Tibial artery (tissue), 4 donors: ENCODE data around the gene CD244.

Experiments used
- DNase-seq, 2 donors: peaks; one replicate each; pipeline ENCODE4 v3.0.0-alpha.2; 2019
- H3K27ac ChIP-seq, 2 donors: fragments of 200-600 bp; sonication (generic) in 1 of 2; 1 replicate in 1 of 2; 2 replicates in 1 of 2; pipeline ENCODE4 v1.5.1; 2018 to 2019; ENCODE audit warnings: mild to moderate bottlenecking in 1 of 2
- H3K27me3 ChIP-seq, 2 donors: fragments of 200-600 bp; sonication (generic) in 1 of 2; one replicate each; pipeline versions ENCODE4 v1.5.1 to v1.6.0; 2016 to 2019
- H3K36me3 ChIP-seq, 3 donors: fragments of 200-600 bp; sonication (generic) in 2 of 3; one replicate each; pipeline ENCODE4 v1.5.1; 2016 to 2019; ENCODE audit warnings: mild to moderate bottlenecking in 2 of 3
- H3K4me1 ChIP-seq, 4 donors: fragments of 200-600 bp; sonication (generic) in 2 of 4; 1 replicate in 3 of 4; 2 replicates in 1 of 4; pipeline ENCODE4 v1.5.1; 2016 to 2019
- H3K4me3 ChIP-seq, 2 donors: fragments of 200-600 bp; sonication (generic) in 1 of 2; 1 replicate in 1 of 2; 2 replicates in 1 of 2; pipeline ENCODE4 v1.5.1; 2018 to 2019; ENCODE audit warnings: mild to moderate bottlenecking in 2 of 2
- H3K9me3 ChIP-seq, 3 donors: fragments of 200-600 bp; sonication (generic) in 1 of 3; one replicate each; pipeline ENCODE4 v1.5.1; 2016 to 2019
- CTCF ChIP-seq, 2 experiments: fragments of 200-600 bp in 1 of 2; fragments of 450-650 bp in 1 of 2; IDR thresholded peaks; one replicate each; pipeline ENCODE4 v1.5.1; 2017 to 2019; ENCODE audit warnings: antibody characterized with exemption in 2 of 2, mild to moderate bottlenecking in 1 of 2, moderate library complexity in 1 of 2
- intact Hi-C: fragments of 100-400 bp; cut with DNase I; formaldehyde crosslinking; loops from one replicate; pipeline ENCODE4 v1.15.0; 2023; ENCODE audit warnings: low total_unique reads

Gene CD244

GRCh38 chr1:160826546-160826945 is 36.1 kb downstream of the CD244 start:
- H3K36me3 ChIP-seq, result no peaks in the 10 kb centered on the region
- intact Hi-C loops, result no loop called here
- no peaks in the 10 kb centered on the region for H3K27me3 ChIP-seq
- H3K4me3 ChIP-seq, result no peak overlapping the region
- H3K4me1 ChIP-seq, result no peaks in the 10 kb centered on the region
- no peak overlapping the region for H3K27ac ChIP-seq
- DNase-seq, result no peak
- no peak for TF ChIP-seq CTCF (IDR thresholded peaks at IDR 0.05)
- no peaks in the 10 kb centered on the region for H3K9me3 ChIP-seq

- intact Hi-C loops, result no loop called here
- Histone ChIP-seq H3K36me3 (no peaks in the 10 kb centered on the region), H3K9me3 (no peaks in the 10 kb centered on the region), H3K27me3 (peaks cover 0 to 3% of the 10 kb centered on the region in 2 donors), H3K27ac (no peak overlapping the region), H3K4me3 (no peak overlapping the region), H3K4me1 (no peaks in the 10 kb centered on the region)
- DNase-seq, result no peak
- no peak for TF ChIP-seq CTCF (IDR thresholded peaks at IDR 0.05)
Measured at GRCh38 chr1:160823296-160823695, 39.4 kb downstream of the CD244 start.

GRCh38 chr1:160821627-160822026 is 41.1 kb downstream of the CD244 start:
- intact Hi-C loops, result no loop called here
- Histone ChIP-seq H3K4me1 (no peaks in the 10 kb centered on the region), H3K27me3 (peaks cover 0 to 3% of the 10 kb centered on the region in 2 donors), H3K36me3 (no peaks in the 10 kb centered on the region), H3K4me3 (no peak overlapping the region), H3K27ac (no peak overlapping the region), H3K9me3 (no peaks in the 10 kb centered on the region)
- no peak for TF ChIP-seq CTCF (IDR thresholded peaks at IDR 0.05)
- DNase-seq, result no peak

GRCh38 chr1:160819186-160819585 is 43.5 kb downstream of the CD244 start:
- Histone ChIP-seq H3K4me1 (no peaks in the 10 kb centered on the region), H3K4me3 (no peak overlapping the region), H3K36me3 (no peaks in the 10 kb centered on the region), H3K27me3 (peaks cover 0 to 5% of the 10 kb centered on the region in 2 donors), H3K27ac (no peak overlapping the region), H3K9me3 (no peaks in the 10 kb centered on the region)
- intact Hi-C loops, result no loop called here
- no peak for TF ChIP-seq CTCF (IDR thresholded peaks at IDR 0.05)
- DNase-seq, result no peak

GRCh38 chr1:160818207-160818937 is 44.3 kb downstream of the CD244 start:
- peaks cover 0 to 8% of the 10 kb centered on the region in 2 donors for H3K27me3 ChIP-seq

More at GRCh38 chr1:160818207-160818937, 44.3 kb downstream of the CD244 start:
- Histone ChIP-seq H3K4me1 (no peaks in the 10 kb centered on the region), H3K4me3 (no peak overlapping the region), H3K9me3 (no peaks in the 10 kb centered on the region), H3K27ac (no peak overlapping the region), H3K36me3 (no peaks in the 10 kb centered on the region)
- TF ChIP-seq CTCF (IDR thresholded peaks at IDR 0.05), result no peak
- intact Hi-C loops, result no loop called here
- no peak for DNase-seq
